ENCODE measurements around the gene PPEF2.

The PPEF2 gene

DNA sequence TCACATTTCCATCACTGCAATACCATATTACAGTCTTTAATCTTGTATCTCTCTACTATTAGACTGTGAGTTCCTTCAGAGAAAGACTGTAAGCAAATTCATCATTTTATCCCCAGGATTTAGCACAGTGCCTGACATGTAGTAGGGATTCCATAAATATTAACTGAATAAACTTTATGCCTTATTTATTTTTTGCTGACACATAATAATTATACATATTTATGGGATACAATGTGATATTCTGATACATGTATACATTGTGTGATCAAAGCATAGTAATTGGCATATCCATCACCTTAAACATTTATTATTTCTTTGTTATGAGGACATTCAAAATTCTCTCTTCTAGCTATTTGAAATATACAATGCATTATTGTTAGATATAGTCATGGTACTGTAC lies 3.7 kb downstream of the PPEF2 start:
- H3K4me3 ChIP-seq (ENCODE audit: insufficient read depth in 1 of 2, low read depth in 1 of 2, low read length in 2 of 2), result no peak overlapping the region
- no peak overlapping the region for H4K8ac ChIP-seq (ENCODE audit: low read length)
- no peak overlapping the region for H3K27ac ChIP-seq (ENCODE audit: low read length, poor library complexity, severe bottlenecking)
- no peak overlapping the region for H3K9ac ChIP-seq (ENCODE audit: low read length)
- DNase-seq, result no peak
- no peak overlapping the region for H3K14ac ChIP-seq (ENCODE audit: low read length in 2 of 2)
- no peak overlapping the region for H2BK5ac ChIP-seq (ENCODE audit: low read depth, low read length, poor library complexity, severe bottlenecking)
- H3K4me2 ChIP-seq (ENCODE audit: low read length, poor library complexity, severe bottlenecking), result no peak overlapping the region
- H4K91ac ChIP-seq (ENCODE audit: low read length), result no peak overlapping the region
- no peaks in the 10 kb centered on the region for H3K36me3 ChIP-seq (ENCODE audit: control insufficient read depth in 1 of 2, insufficient read depth in 2 of 2, low read depth in 1 of 2, low read length in 2 of 2)
- no peak overlapping the region for H2BK120ac ChIP-seq (ENCODE audit: low read depth, low read length)
- no peaks in the 10 kb centered on the region for H3K4me1 ChIP-seq (ENCODE audit: control insufficient read depth, insufficient read depth, low read depth, low read length)
- H3K23ac ChIP-seq (ENCODE audit: low read length in 2 of 2), result no peak overlapping the region
- no peak overlapping the region for H3K18ac ChIP-seq (ENCODE audit: low read depth in 1 of 2, low read length in 2 of 2)
- H2AFZ ChIP-seq (ENCODE audit: low read depth, low read length), result no peak overlapping the region
- H2AK5ac ChIP-seq (ENCODE audit: low read length, severe bottlenecking), result no peak overlapping the region
- no peaks in the 10 kb centered on the region for H3K9me3 ChIP-seq (ENCODE audit: control insufficient read depth, low read length)
- H3K4ac ChIP-seq (ENCODE audit: low read depth in 1 of 2, low read length in 2 of 2), result no peak overlapping the region
- H2BK12ac ChIP-seq (ENCODE audit: low read length in 2 of 2), result no peak overlapping the region
- H3K27me3 ChIP-seq (ENCODE audit: control insufficient read depth in 1 of 2, insufficient read depth in 1 of 2, low read length in 2 of 2), result no peaks in the 10 kb centered on the region
- no peak overlapping the region for H2BK15ac ChIP-seq (ENCODE audit: low read depth, poor library complexity, severe bottlenecking)
- H3K79me1 ChIP-seq (replicated peaks; ENCODE audit: low read length, poor library complexity, severe bottlenecking), result no peaks in the 10 kb centered on the region

DNA sequence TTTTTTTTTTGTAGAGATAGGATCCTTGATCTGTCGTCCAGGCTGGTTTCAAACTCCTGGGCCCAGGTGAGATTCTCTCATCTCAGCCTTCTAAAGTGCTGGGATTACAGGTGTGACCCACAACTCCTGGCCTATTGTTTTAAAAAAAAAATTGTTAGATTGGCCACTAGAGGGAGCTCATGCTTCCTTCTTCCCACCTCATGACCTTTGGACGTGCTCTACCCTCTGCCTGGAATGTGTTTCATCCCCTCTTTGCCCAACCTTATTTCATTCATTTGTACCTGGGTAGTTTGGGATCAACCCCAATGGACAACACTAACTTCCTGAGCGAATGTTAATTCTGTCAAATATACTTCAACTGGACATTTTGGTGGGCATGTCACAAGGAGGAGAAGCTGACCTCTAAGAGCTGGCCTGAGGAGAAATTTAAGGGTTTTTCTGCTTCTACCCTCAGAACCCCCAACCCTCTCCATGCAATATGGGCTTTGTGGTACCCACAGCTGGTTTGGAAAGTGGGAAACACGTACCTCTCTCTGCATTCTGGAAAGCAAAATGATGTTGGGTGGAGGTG lies 6.4 kb downstream of the PPEF2 start:
- H3K23ac ChIP-seq (ENCODE audit: low read length in 2 of 2), result no peak overlapping the region
- H3K4me1 ChIP-seq (ENCODE audit: control insufficient read depth, insufficient read depth, low read depth, low read length), result no peaks in the 10 kb centered on the region
- no peak overlapping the region for H3K4ac ChIP-seq (ENCODE audit: low read depth in 1 of 2, low read length in 2 of 2)
- H3K27me3 ChIP-seq (ENCODE audit: control insufficient read depth in 1 of 2, insufficient read depth in 1 of 2, low read length in 2 of 2), result peaks cover 0 to 15% of the 10 kb centered on the region in 2 experiments
- H2AK5ac ChIP-seq (ENCODE audit: low read length, severe bottlenecking), result no peak overlapping the region
- H2BK12ac ChIP-seq (ENCODE audit: low read length in 2 of 2), result no peak overlapping the region
- H4K8ac ChIP-seq (ENCODE audit: low read length), result no peak overlapping the region
- peak; percentile 22 for DNase-seq
- H3K36me3 ChIP-seq (ENCODE audit: control insufficient read depth in 1 of 2, insufficient read depth in 2 of 2, low read depth in 1 of 2, low read length in 2 of 2), result no peaks in the 10 kb centered on the region
- H3K79me1 ChIP-seq (replicated peaks; ENCODE audit: low read length, poor library complexity, severe bottlenecking), result no peaks in the 10 kb centered on the region
- 36% methylated on average over 4 of the region's 4 CpGs for WGBS
- H3K4me3 ChIP-seq (ENCODE audit: insufficient read depth in 1 of 2, low read depth in 1 of 2, low read length in 2 of 2), result no peak overlapping the region
- H3K9ac ChIP-seq (ENCODE audit: low read length), result no peak overlapping the region
- H2BK5ac ChIP-seq (ENCODE audit: low read depth, low read length, poor library complexity, severe bottlenecking), result no peak overlapping the region
- H4K91ac ChIP-seq (ENCODE audit: low read length), result no peak overlapping the region
- H3K27ac ChIP-seq (ENCODE audit: low read length, poor library complexity, severe bottlenecking), result no peak overlapping the region
- H3K14ac ChIP-seq (ENCODE audit: low read length in 2 of 2), result no peak overlapping the region
- H3K4me2 ChIP-seq (ENCODE audit: low read length, poor library complexity, severe bottlenecking), result no peak overlapping the region
- no peak overlapping the region for H2BK120ac ChIP-seq (ENCODE audit: low read depth, low read length)
- H3K18ac ChIP-seq (ENCODE audit: low read depth in 1 of 2, low read length in 2 of 2), result no peak overlapping the region
- H2BK15ac ChIP-seq (ENCODE audit: low read depth, poor library complexity, severe bottlenecking), result no peak overlapping the region
- no peak overlapping the region for H2AFZ ChIP-seq (ENCODE audit: low read depth, low read length)
- no peaks in the 10 kb centered on the region for H3K9me3 ChIP-seq (ENCODE audit: control insufficient read depth, low read length)

DNA sequence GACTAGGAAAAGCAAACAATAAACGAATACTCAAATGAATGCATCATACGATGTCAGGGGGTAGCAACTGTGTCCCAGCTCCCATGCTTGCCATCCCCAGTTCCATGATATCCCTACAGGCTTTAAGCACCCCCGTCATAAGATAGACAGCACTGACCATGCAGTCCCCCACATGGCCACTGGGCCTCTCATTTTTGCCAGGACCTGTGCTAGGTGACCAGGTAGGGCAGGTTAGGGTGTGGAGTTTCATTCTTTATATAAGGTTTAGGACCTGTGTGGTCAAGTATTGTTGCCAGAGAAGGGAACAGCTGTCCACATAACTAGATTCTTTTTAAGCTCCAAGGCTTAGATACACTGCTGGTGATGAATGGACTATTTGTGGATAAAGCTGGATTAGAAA lies 9.7 kb downstream of the PPEF2 start:
- Histone ChIP-seq H2AK5ac (ENCODE audit: low read length, severe bottlenecking) (no peak overlapping the region), H3K23ac (ENCODE audit: low read length in 2 of 2) (no peak overlapping the region), H3K9ac (ENCODE audit: low read length) (no peak overlapping the region), H3K9me3 (ENCODE audit: control insufficient read depth, low read length) (no peaks in the 10 kb centered on the region), H3K18ac (ENCODE audit: low read depth in 1 of 2, low read length in 2 of 2) (no peak overlapping the region), H2AFZ (ENCODE audit: low read depth, low read length) (no peak overlapping the region), H3K27ac (ENCODE audit: low read length, poor library complexity, severe bottlenecking) (no peak overlapping the region), H3K4me1 (ENCODE audit: control insufficient read depth, insufficient read depth, low read depth, low read length) (no peaks in the 10 kb centered on the region), H2BK12ac (ENCODE audit: low read length in 2 of 2) (no peak overlapping the region), H3K4ac (ENCODE audit: low read depth in 1 of 2, low read length in 2 of 2) (no peak overlapping the region), H3K14ac (ENCODE audit: low read length in 2 of 2) (no peak overlapping the region), H4K91ac (ENCODE audit: low read length) (no peak overlapping the region), H3K36me3 (ENCODE audit: control insufficient read depth in 1 of 2, insufficient read depth in 2 of 2, low read depth in 1 of 2, low read length in 2 of 2) (no peaks in the 10 kb centered on the region), H3K79me1 (replicated peaks; ENCODE audit: low read length, poor library complexity, severe bottlenecking) (no peaks in the 10 kb centered on the region), H3K27me3 (ENCODE audit: control insufficient read depth in 1 of 2, insufficient read depth in 1 of 2, low read length in 2 of 2) (peaks cover 0 to 23% of the 10 kb centered on the region in 2 experiments), H2BK120ac (ENCODE audit: low read depth, low read length) (no peak overlapping the region), H4K8ac (ENCODE audit: low read length) (no peak overlapping the region), H3K4me3 (ENCODE audit: insufficient read depth in 1 of 2, low read depth in 1 of 2, low read length in 2 of 2) (no peak overlapping the region), H2BK5ac (ENCODE audit: low read depth, low read length, poor library complexity, severe bottlenecking) (no peak overlapping the region), H3K4me2 (ENCODE audit: low read length, poor library complexity, severe bottlenecking) (no peak overlapping the region), H2BK15ac (ENCODE audit: low read depth, poor library complexity, severe bottlenecking) (no peak overlapping the region)
- 83% methylated on average over 2 of the region's 3 CpGs for WGBS
- DNase-seq, result no peak

DNA sequence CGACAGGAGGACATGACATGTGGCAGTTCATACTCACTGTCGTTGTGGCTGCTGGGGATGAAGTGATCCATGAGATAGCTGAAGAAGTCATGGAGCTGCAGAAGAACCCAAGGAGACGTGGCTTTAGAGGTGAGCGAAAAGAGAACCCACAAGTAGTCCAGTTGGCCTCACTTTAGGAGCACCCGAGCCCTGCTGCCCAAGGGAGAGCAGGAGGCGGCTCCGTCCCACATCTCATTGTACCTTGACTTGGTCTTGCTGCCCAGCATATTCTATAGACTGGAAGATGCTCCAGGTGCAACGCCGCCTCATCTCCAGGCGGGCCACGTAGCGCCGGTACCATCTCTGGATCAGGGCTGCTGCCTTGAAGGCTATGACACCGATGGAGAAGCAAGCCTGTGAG lies 10.6 kb downstream of the PPEF2 start:
- Histone ChIP-seq H3K23ac (ENCODE audit: low read length in 2 of 2) (no peak overlapping the region), H3K9me3 (ENCODE audit: control insufficient read depth, low read length) (no peaks in the 10 kb centered on the region), H2BK15ac (ENCODE audit: low read depth, poor library complexity, severe bottlenecking) (no peak overlapping the region), H3K27me3 (ENCODE audit: control insufficient read depth in 1 of 2, insufficient read depth in 1 of 2, low read length in 2 of 2) (peaks cover 0 to 23% of the 10 kb centered on the region in 2 experiments), H3K18ac (ENCODE audit: low read depth in 1 of 2, low read length in 2 of 2) (no peak overlapping the region), H3K4me1 (ENCODE audit: control insufficient read depth, insufficient read depth, low read depth, low read length) (no peaks in the 10 kb centered on the region), H2BK5ac (ENCODE audit: low read depth, low read length, poor library complexity, severe bottlenecking) (no peak overlapping the region), H3K14ac (ENCODE audit: low read length in 2 of 2) (no peak overlapping the region), H3K27ac (ENCODE audit: low read length, poor library complexity, severe bottlenecking) (no peak overlapping the region), H2BK12ac (ENCODE audit: low read length in 2 of 2) (no peak overlapping the region), H4K91ac (ENCODE audit: low read length) (peak overlapping the region; percentile 61), H3K4me3 (ENCODE audit: insufficient read depth in 1 of 2, low read depth in 1 of 2, low read length in 2 of 2) (no peak overlapping the region), H3K4ac (ENCODE audit: low read depth in 1 of 2, low read length in 2 of 2) (no peak overlapping the region), H2AFZ (ENCODE audit: low read depth, low read length) (no peak overlapping the region), H2BK120ac (ENCODE audit: low read depth, low read length) (no peak overlapping the region), H2AK5ac (ENCODE audit: low read length, severe bottlenecking) (no peak overlapping the region), H3K4me2 (ENCODE audit: low read length, poor library complexity, severe bottlenecking) (no peak overlapping the region), H3K9ac (ENCODE audit: low read length) (no peak overlapping the region), H3K79me1 (replicated peaks; ENCODE audit: low read length, poor library complexity, severe bottlenecking) (no peaks in the 10 kb centered on the region), H4K8ac (ENCODE audit: low read length) (no peak overlapping the region), H3K36me3 (ENCODE audit: control insufficient read depth in 1 of 2, insufficient read depth in 2 of 2, low read depth in 1 of 2, low read length in 2 of 2) (no peaks in the 10 kb centered on the region)
- 95% methylated on average over 14 of the region's 14 CpGs for WGBS
- DNase-seq, result no peak
